Omental fat pad (tissue), 4 donors: ENCODE data around the gene GGT6. TPM values are rescaled to one million over a fixed set of nuclear protein-coding genes. Genes with fewer than 3 reads are reported as not detected.

Experiments used
- ATAC-seq: fragments of 150-250 bp; one replicate; pipeline ENCODE4 v1.9.1; 2016; ENCODE audit warnings: mild to moderate bottlenecking, moderate library complexity; ENCODE audit not compliant: low FRiP score
- DNase-seq: peaks from one replicate; pipeline ENCODE4 v3.0.0-alpha.2; 2019; ENCODE audit warnings: low spot score
- CTCF ChIP-seq, 3 donors: fragments of 450-650 bp; IDR thresholded peaks; one replicate each; pipeline ENCODE4 v1.5.1; 2016 to 2017; ENCODE audit warnings: antibody characterized with exemption in 3 of 3, mild to moderate bottlenecking in 3 of 3, moderate library complexity in 2 of 3
- total RNA-seq, 4 donors: library from RNA; depleted of rRNA; stranded (reverse); fragments of >200 nt; gene quantifications; one replicate each; pipeline ENCODE4 v1.1.0, GENCODE V29; 2016

GGT6 gene
- total RNA-seq, 4 donors from 2014 or later: 0.37 TPM; not detected in 3

- ATAC-seq (no peak), DNase-seq (no peak)
- TF ChIP-seq CTCF (IDR thresholded peaks at IDR 0.05): no peak
Observed at GRCh38 chr17:4576161-4576558, 15.8 kb upstream of the GGT6 start.

- no peak for DNase-seq
- no peak for ATAC-seq
- no peak for TF ChIP-seq CTCF (IDR thresholded peaks at IDR 0.05)
Observed at GRCh38 chr17:4574448-4575045, 14.2 kb upstream of the GGT6 start.

- ATAC-seq (no peak), DNase-seq (no peak)
- TF ChIP-seq CTCF (IDR thresholded peaks at IDR 0.05): no peak
Observed at GRCh38 chr17:4573669-4574068, 13.3 kb upstream of the GGT6 start.

- no peak for TF ChIP-seq CTCF (IDR thresholded peaks at IDR 0.05)
- DNase-seq (no peak), ATAC-seq (no peak)
Observed at GRCh38 chr17:4573115-4573514, 12.7 kb upstream of the GGT6 start.

GRCh38 chr17:4572131-4572530, 11.8 kb upstream of the GGT6 start:
- DNase-seq (no peak), ATAC-seq (no peak)
- TF ChIP-seq CTCF (IDR thresholded peaks at IDR 0.05): no peak

- ATAC-seq (no peak), DNase-seq (no peak)
- no peak for TF ChIP-seq CTCF (IDR thresholded peaks at IDR 0.05)
Observed at GRCh38 chr17:4569591-4569990, 9.2 kb upstream of the GGT6 start.

- TF ChIP-seq CTCF (IDR thresholded peaks at IDR 0.05): peak in 1 of 3 donors; percentile 62
- DNase-seq (no peak), ATAC-seq (peak; percentile 64)
Observed at GRCh38 chr17:4566785-4567184, 6.4 kb upstream of the GGT6 start.
